M059J (cell line): ENCODE results near the gene ZNF853. TPM values are rescaled to one million over a fixed set of nuclear protein-coding genes. Genes with fewer than 3 reads are reported as not detected.

Experiments
- DNase-seq: peaks from one replicate; pipeline ENCODE4 v3.0.0-alpha.2; 2012; ENCODE audit warnings: low read depth
- total RNA-seq: library from RNA; depleted of rRNA; stranded (reverse); fragments of >200 nt; shearing (Covaris generic); gene quantifications from 2 replicates; pipeline ENCODE4 v1.2.3, GENCODE V29; 2014

The ZNF853 gene
- total RNA-seq, 1 experiment from 2014 or later = 0.94 TPM

GRCh38 chr7:6636741-6637543, 21.5 kb downstream of the ZNF853 start, which contains the start of gene ZNF316:
Gene ZNF316, plus strand, starts transcription at chr7:6637318. Its CDS starts 5,092 bp downstream, at chr7:6642410.
- DNase-seq = peak; percentile 40

GRCh38 chr7:6637544-6638229, 22.3 kb downstream of the ZNF853 start:
- DNase-seq = peak; percentile 29

GRCh38 chr7:6639032-6639431, 23.6 kb downstream of the ZNF853 start:
- DNase-seq = no peak

DNA sequence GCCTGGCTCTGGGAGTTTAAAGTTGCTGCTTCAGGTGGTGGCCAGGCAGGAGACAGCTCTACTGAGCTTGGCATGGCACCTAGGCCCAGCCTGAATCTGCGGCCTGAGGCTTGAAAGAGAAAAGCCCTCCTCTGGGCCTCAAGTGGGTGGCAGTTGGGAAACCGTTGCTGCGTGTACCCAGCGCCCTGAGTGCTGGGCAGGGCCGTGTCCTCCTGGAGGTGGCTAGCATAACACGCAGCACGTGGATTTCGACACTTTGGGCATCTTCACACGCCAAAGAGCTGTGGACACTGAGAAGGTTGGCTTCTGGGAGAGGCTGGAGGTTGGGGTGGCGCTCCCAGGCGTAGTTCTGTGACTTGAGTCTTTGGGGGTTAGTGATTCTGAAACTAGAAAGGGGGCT, 24.2 kb downstream of the ZNF853 start:
- no peak for DNase-seq

DNA sequence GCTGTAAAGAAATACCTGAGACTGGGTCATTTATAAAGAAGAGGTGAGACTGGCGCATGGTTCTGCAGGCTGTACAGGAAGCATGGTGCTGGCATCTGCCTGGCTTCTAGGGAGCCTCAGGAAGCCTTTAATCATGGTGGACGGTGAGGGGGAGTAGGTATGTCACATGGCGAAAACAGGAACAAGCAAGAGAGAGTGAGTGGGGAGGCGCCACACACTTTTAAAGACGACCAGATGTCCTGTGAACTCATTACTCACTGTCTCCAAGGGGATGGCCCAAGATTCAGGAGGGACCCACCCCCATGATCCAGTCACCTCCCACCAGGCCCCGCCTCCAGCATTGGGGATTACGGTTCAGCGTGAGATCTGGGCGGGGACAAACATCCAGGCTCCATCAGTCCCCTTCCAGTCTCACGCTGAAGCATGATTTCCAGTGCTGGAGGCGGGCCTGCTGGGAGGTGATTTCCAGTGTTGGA, 24.9 kb downstream of the ZNF853 start:
- DNase-seq = no peak

DNA sequence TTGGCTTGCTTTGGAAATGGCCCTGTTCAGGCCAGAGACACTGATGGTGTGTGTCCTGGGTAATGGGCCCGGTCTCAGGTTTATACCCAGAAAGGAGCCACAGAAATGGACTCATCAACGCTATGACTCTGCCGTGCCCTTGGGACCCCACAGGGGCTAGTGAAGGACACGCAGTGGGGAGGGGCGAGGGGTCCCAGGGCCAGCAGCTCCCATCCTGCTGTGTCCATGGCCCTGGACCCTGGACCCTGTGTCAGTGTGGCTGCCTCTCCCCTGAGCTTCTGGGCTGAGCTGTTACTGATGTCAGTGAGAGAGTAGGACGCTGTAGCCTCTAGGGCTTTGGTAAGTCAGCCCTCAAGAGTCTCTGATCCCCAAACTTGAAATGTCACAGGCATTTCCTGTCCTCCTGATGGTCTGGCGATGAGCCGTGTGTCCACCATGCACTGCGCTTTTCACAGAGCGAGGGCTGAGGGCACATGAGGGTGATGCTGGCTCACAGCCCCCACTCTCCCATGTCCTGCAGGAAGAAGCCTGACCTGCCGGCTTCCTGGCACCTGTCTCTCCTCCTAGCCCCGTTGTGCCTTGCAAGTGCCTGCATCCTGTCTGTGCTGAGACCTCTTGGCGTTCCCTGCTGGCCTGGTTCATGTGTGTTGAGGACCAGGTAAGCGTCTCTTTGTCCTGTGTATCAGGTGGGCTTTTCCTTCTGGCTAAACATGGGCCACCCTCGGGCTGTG, 26.1 kb downstream of the ZNF853 start:
- no peak for DNase-seq

- DNase-seq = no peak
Observed at GRCh38 chr7:6642239-6642839, 26.9 kb downstream of the ZNF853 start.

DNA sequence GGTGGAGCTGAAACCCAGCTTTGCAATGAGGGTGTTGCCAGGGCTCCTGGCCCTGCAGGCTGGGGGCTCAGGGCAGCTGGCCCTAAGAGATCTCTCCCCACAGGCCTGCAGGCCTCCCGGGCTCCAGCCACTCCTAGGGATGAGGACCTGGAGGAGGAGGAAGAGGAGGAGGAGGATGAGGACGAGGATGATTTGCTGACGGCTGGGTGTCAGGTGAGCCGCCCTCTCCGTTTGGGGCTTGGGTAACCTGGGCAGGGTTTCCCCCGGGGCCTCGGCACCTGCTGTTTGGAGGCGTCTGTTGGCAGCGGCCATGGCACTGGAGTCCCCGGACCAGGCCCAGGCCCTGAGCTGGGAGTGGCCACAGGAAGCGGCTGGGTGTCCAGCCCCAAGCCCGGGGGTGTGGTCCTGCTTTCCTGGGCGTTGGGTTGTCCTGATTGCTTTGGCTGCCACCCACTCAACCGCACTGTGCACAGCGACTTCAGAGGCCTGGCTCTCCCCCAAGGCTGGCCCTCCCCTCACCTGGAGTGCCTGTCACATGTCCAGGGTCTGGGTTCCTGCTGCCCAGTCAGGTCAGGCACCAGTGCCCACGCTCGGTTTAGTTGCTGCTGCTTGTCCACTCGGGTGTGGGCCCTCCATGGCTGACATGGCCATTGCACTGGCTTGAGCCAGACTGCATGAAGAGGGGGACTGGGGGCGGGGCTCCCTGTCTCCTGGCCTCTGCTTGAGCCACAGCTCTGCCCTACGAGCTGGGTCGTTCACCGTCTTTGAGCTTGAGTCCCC, 27.6 kb downstream of the ZNF853 start:
- DNase-seq = no peak

GRCh38 chr7:6643915-6644625, 28.7 kb downstream of the ZNF853 start:
- DNase-seq = no peak

- DNase-seq = no peak
Observed at GRCh38 chr7:6644728-6645127, 29.3 kb downstream of the ZNF853 start.

DNA sequence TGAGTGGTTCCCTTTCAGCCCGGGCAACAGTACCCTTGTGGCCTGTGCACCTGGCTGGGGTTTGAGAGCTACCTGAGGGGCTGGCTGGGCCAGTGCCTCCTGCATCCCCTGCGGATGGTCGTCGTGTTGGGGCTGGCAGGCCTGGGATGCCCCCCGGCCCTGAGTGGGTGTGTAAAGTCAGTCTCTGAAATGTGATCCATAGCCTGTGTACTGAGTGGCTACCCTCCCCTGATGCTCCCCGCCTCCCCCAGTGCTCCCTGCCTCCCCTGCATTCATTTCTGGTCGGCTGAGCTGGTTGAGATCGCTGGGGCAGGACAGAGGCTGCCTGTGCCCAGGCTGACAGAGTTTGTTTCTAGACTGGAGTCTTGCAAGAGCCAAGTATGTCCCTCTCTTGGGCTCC, 31.1 kb downstream of the ZNF853 start:
- DNase-seq = no peak

DNA sequence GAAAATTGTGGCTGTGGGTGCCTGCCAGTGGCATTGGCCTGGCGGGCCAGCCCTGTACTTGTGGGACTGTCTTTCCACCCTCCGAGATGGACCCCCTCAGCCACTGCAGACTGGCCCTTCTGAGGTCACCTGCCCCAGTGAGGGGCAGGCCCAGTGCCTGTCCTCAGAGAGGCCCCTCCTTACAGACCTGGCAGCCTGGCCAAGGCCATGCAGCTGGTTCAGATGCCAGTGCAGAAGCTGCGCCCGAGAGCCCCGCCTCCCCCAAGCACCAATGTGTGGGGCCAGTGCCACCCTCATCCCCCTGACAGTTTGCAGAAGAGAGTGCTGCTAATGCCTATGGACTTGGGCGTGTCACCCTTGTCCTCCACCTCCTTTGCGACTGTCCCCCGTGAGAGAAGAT, 31.7 kb downstream of the ZNF853 start:
- no peak for DNase-seq

GRCh38 chr7:6647541-6647940, 32.1 kb downstream of the ZNF853 start:
- no peak for DNase-seq

DNA sequence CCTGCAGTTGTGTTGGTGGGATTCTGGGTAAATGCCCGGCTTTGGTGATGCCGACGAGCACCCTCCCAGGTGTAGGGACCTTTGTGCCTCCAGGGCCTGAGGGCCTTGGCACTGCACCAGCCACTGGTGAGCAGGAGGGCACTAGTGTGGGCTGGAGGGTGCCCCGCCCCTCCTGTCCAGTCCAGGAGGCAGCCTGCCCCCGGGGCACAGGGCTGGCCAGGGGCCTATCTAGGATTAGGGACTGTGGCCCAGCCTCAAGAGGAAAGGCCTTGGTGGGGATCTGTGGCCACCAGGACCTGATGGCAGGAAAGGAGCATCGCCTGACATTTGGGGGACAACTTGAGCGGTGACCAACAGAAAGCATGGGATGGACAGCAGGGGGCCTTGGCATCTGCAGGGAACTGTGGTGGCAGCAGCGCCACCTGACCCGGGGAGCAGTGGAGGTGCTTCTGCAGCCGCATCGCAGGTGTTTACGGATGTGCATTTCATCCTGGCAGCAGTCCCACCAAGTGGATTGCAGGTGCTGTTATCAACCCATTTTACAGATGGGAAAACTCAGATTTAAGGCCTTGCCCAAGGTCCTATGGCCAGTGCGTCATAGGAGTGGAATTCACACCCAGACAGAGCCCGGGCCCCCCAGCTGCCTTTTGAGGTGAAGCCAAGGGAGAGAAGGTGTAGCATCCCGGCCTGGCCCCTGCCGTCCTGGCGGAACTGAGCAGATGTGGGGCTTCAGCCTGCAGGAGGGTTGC, 32.8 kb downstream of the ZNF853 start:
- no peak for DNase-seq

DNA sequence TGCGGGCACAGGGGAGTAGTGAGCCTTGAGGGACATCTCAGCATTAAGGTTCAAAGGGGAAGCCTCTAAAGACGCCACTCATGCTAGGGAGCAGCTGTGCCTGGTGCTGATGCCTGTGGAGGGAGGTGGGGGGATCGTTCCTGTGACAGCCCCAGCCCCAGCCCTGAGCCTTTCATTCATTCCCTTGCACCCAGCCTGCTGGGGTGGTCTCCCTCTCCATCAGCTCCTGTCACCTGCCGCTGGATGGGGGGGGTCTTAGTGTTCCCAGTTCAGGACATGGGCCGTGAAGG, 33.4 kb downstream of the ZNF853 start:
- DNase-seq = no peak

DNA sequence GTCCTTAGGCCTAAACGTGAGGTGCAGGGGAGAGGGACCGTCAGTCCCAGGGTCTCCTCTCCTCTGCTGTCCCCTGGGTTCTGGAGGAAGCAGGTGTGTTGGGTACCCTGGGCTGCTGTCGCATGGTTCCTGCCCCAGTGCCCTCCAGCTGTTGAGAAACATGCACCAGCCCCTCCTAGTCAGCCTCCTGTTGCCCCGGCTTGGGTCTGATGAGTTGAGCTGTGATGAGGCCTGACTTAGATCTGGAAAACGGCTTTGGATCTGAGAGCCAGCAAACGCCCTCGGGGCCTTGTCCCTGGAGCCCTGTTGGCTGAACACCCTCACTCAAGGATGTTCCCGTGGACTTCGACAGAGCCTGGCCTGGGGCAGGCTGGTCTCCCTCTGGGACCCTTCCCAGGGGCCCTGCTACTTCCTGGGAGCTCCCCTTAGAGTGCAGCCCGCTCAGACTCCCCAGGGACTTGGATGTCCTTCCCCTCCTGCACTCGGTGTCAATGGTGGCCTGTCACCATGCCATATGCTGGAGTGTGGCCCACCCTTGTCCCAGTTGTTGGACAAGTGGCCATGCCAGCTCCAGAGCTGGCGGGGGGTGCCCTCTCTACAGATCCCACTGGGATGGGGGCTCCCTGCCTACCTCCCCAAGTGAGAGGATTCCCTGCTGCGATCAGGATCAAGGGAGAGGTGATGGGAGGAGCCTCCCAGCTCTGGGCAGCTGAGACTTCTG, 34.0 kb downstream of the ZNF853 start:
- DNase-seq = no peak

- DNase-seq = no peak
Observed at GRCh38 chr7:6650086-6650485, 34.7 kb downstream of the ZNF853 start.

DNA sequence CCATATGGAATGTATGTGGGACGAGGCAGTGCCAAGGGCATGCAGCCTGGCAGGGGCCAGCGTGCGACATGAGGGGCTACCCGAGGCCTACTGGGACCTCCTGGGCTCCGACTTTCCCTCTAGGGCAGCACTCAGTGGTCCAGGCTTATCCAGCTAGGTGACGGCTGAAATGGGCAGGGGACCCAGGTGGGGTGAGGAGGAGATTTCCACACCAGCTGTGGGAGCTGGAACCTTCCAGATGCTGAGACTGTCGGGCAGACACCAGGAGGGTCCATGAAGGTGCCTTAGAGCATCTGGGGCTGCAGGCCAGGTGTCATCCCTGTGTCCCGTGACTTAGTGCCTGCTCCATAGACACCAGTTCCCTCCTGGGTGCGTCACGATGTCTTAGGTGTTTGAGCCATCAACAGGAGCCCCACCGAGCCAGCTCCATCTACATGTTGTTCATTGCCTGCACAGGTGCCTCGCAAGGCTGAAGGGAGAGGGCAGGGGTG, 35.2 kb downstream of the ZNF853 start:
- no peak for DNase-seq

DNA sequence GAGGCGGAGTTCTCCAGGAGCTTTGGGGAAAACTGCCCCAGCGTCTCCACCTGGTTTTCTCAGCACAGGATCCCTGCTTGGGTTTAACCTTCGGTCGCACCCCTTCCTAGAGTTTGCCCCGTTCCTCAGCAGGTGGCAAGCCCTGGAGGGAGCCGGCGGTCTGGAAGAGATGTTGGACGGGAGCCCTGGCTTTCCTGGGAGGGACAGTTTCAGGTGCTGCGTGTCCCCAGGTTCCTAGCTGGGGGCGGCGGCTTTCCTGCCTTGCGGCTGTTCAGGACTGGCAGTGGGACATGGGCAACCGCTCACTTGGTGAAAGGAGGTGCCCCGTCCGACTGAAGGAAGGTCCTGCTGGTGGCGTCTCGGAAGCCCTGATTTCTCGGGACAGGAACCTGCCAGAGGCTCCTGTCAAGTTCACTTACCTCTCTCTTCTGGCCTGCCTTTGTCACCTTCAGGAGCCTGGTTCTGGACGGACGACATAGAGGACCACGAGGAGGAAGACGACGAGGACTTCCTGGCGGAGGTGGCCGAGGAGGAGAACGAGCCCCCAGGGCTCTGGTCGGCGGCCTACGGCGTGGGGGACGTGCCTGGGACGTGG, 36.5 kb downstream of the ZNF853 start:
- DNase-seq = no peak
